Left ventricle myocardium superior (tissue), 1 donor: ENCODE measurements around the gene MPPED1. TPM values are rescaled to one million over a fixed set of nuclear protein-coding genes. Genes with fewer than 3 reads are reported as not detected.

Source experiments
- ATAC-seq: fragments of 200-7000 bp; cut with Tn5 transposase; one replicate; pipeline ENCODE4 v1.9.1; 2020; ENCODE audit warnings: mild to moderate bottlenecking, moderate library complexity
- DNase-seq: peaks from one replicate; pipeline ENCODE4 v3.0.0-alpha.2; 2020
- intact Hi-C: fragments of 100-400 bp; cut with micrococcal nuclease; formaldehyde crosslinking; loops from one replicate; pipeline ENCODE4 v1.11.0; 2022
- total RNA-seq: library from RNA; stranded (reverse); fragmentation: NEBNext Ultra II Directional; extraction: Animal tissue kit (Norgen Biotek cat#: 25700); gene quantifications from one replicate; pipeline ENCODE4 v1.2.1, GENCODE V29; 2021
- donor health status: DM: no; HTN: yes; CAD: no; lungs with severe emphysema.

MPPED1 gene
- total RNA-seq, 1 donor from 2014 or later, result not detected

- DNase-seq (no peak), ATAC-seq (no peak)
- intact Hi-C loops, result no loop called here
These were observed 129.9 kb downstream of the MPPED1 start for GRCh38 chr22:43541462-43542407.

- ATAC-seq (no peak), DNase-seq (no peak)
- intact Hi-C loops, result no loop called here
These were observed 131.1 kb downstream of the MPPED1 start for GRCh38 chr22:43542681-43543521.

- DNase-seq (no peak), ATAC-seq (no peak)
- intact Hi-C loops, result no loop called here
These were observed 131.9 kb downstream of the MPPED1 start for GRCh38 chr22:43543522-43544288.

- DNase-seq, result no peak
- ATAC-seq, result no peak
- intact Hi-C loops, result no loop called here
These were observed 132.5 kb downstream of the MPPED1 start for GRCh38 chr22:43544289-43544673.

- intact Hi-C loops, result no loop called here
- no peak for DNase-seq
- no peak for ATAC-seq
These were observed 134.4 kb downstream of the MPPED1 start for GRCh38 chr22:43546186-43546585.

- ATAC-seq (no peak), DNase-seq (no peak)
- intact Hi-C loops, result no loop called here
These were observed 138.3 kb downstream of the MPPED1 start for GRCh38 chr22:43550024-43550620.

- intact Hi-C loops, result no loop called here
- ATAC-seq, result no peak
- DNase-seq, result no peak
These were observed 138.9 kb downstream of the MPPED1 start for GRCh38 chr22:43550672-43551071.

- ATAC-seq (no peak), DNase-seq (no peak)
- intact Hi-C loops, result no loop called here
These were observed 141.8 kb downstream of the MPPED1 start for GRCh38 chr22:43553451-43554258.

- no peak for DNase-seq
- ATAC-seq, result no peak
- intact Hi-C loops, result no loop called here
These were observed 142.4 kb downstream of the MPPED1 start for GRCh38 chr22:43554259-43554636.

GRCh38 chr22:43554694-43555365 is 143.0 kb downstream of the MPPED1 start:
- intact Hi-C loops, result no loop called here
- no peak for ATAC-seq
- DNase-seq, result no peak

- ATAC-seq (no peak), DNase-seq (no peak)
- intact Hi-C loops, result no loop called here
These were observed 144.0 kb downstream of the MPPED1 start for GRCh38 chr22:43555561-43556515.

Other genes with a start within 250 kb of the MPPED1 start
- gene TTLL12, start 224.9 kb upstream of the MPPED1 start, total RNA-seq, result 12.3 TPM
- gene SCUBE1, start 68.6 kb upstream of the MPPED1 start, total RNA-seq, result 0.64 TPM